Measurements from ENCODE around the gene MAN2A2.
A peak's percentile ranks its signal among the peaks of the same experiment; 100 is the strongest.

MAN2A2 gene

DNA sequence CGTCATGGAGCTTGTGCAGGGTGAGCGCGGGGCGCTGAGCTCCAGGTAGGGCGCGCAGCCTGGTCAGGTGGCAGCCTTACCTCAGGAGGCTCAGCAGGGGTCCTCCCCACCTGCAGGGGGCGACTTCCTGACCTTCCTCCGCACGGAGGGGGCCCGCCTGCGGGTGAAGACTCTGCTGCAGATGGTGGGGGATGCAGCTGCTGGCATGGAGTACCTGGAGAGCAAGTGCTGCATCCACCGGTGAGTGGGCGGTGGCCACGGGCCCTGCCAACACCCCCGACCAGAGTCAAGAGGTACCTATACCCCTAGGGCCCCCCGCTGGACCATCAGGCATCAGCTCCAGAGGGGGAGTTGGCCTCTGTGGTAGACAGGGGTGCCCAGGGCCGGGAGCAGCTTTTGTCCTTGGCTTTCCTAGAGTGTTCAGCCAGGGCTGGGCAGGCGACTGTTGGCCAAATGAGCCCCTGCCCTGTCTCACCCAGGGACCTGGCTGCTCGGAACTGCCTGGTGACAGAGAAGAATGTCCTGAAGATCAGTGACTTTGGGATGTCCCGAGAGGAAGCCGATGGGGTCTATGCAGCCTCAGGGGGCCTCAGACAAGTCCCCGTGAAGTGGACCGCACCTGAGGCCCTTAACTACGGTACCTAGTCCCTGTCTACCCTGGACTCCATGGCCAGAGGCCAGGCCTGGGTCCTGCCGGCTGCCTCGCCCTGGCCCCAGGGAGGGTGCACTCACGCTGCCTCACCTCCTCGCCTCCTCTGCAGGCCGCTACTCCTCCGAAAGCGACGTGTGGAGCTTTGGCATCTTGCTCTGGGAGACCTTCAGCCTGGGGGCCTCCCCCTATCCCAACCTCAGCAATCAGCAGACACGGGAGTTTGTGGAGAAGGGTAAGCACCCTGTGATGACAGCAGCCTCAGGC, 9.7 kb upstream of the MAN2A2 start:
- in situ Hi-C loops (cut with MboI; ENCODE audit: low pct_unique_long_range_greater_than_20kb, low sequenced_read_pairs, unreplicated experiment): loop anchor here (10.0 to 25.0 kb wide), 2 partner anchors 389 to 581 kb away; no protein-coding TSS in a partner anchor
- DNase-seq (ENCODE audit: low spot score): no peak
- TF ChIP-seq, protein P1, sequence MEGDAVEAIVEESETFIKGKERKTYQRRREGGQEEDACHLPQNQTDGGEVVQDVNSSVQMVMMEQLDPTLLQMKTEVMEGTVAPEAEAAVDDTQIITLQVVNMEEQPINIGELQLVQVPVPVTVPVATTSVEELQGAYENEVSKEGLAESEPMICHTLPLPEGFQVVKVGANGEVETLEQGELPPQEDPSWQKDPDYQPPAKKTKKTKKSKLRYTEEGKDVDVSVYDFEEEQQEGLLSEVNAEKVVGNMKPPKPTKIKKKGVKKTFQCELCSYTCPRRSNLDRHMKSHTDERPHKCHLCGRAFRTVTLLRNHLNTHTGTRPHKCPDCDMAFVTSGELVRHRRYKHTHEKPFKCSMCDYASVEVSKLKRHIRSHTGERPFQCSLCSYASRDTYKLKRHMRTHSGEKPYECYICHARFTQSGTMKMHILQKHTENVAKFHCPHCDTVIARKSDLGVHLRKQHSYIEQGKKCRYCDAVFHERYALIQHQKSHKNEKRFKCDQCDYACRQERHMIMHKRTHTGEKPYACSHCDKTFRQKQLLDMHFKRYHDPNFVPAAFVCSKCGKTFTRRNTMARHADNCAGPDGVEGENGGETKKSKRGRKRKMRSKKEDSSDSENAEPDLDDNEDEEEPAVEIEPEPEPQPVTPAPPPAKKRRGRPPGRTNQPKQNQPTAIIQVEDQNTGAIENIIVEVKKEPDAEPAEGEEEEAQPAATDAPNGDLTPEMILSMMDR (IDR thresholded peaks at IDR 0.05; ENCODE audit: extremely low read depth, insufficient read depth, missing control alignments): peak; percentile 19

DNA sequence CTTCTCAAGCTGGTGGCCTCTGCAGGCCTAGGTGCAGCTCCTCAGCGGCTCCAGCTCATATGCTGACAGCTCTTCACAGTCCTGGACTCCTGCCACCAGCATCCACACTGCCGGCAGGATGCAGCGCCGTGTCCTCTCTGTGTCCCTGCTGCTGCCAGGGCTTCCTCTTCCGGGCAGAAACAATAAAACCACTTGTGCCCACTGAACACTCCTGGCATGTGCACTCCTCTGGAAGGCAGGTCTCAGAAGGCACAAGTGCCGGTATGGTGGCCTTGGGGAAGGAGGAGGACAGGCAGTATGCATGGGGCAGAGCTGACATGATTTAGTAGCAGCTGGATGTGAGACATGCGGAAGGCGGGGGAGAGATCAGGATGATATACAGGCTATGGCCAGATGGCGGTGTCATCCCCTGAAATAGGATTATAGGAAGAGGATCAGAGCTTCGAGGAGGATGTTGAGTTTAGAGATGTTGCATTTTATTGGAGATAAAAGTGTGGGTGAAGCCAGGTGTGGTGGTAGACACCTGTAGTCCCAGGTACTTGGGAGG, 7.5 kb upstream of the MAN2A2 start:
- no peak for DNase-seq (ENCODE audit: low spot score)
- in situ Hi-C loops (cut with MboI; ENCODE audit: low pct_unique_long_range_greater_than_20kb, low sequenced_read_pairs, unreplicated experiment): loop anchor here (10.0 to 25.0 kb wide), 2 partner anchors 391 to 583 kb away; no protein-coding TSS in a partner anchor
- TF ChIP-seq, protein P1 (IDR thresholded peaks at IDR 0.05; ENCODE audit: extremely low read depth, insufficient read depth, missing control alignments): no peak

DNA sequence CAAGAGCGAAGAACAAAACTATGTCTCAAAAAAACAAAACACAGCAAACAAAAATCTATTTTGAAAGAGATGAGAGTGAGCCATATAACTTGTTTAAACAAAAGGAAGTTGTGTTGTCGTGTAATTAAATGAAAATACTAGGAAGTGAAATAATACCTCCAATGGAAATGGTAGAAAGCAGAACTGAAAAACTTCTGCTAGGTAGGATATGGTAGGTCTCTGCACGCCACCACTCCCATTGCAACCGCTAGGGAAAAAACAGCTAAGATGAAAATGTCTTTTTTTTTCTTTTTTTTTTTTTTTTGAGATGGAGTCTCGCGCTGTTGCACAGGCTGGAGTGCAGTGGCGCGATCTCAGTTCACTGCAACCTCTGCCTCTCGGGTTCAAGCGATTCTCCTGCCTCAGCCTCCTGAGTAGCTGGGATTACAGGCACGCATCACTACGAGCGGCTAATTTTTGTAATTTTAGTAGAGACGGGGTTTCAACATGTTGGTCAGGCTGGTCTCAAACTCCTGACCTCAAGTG, 5.9 kb upstream of the MAN2A2 start:
- in situ Hi-C loops (cut with MboI; ENCODE audit: low pct_unique_long_range_greater_than_20kb, low sequenced_read_pairs, unreplicated experiment): loop anchor here (10.0 to 25.0 kb wide), 2 partner anchors 392 to 585 kb away; no protein-coding TSS in a partner anchor
- DNase-seq (ENCODE audit: low spot score): peak; percentile 77

DNA sequence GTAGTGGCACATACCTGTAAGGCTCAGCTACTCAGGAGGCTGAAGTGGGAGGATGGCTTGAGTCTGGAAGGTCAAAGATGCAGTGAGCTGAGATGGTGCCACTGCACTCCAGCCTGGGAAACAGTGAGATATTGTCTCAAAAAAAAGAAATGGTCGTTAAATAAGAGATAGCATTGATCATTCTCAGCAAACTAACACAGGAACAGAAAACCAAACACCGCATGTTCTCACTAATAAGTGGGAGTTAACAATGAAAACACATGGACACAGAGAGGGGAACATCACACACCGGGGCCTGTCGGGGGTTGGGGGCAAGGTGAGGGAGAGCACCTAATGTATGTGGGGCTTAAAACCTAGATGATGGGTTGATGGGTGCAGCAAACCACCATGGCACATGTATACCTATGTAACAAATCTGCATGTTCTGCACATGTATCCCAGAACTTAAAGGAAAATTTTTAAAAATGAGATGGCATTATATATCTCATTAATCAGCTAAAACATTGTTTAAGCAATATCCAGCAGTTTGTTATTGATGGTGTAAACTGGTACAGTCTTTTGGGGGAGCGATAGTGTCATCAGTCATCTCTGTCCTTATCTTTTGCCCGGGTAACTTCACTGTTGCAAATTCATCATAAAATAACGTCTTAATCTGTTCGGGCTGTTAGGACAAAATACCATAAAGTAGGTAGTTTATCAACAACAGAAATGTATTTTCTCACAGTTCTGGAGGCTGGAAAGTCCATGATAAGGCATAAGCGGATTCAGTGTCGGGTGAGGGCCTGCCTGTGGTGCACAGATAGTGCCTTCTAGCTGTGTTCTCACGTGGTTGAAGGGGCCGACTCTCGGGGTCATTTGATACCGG, 1.7 kb upstream of the MAN2A2 start:
- in situ Hi-C loops (cut with MboI; ENCODE audit: low pct_unique_long_range_greater_than_20kb, low sequenced_read_pairs, unreplicated experiment): no loop called here
- TF ChIP-seq, protein P1 (IDR thresholded peaks at IDR 0.05; ENCODE audit: extremely low read depth, insufficient read depth, missing control alignments): no peak

DNA sequence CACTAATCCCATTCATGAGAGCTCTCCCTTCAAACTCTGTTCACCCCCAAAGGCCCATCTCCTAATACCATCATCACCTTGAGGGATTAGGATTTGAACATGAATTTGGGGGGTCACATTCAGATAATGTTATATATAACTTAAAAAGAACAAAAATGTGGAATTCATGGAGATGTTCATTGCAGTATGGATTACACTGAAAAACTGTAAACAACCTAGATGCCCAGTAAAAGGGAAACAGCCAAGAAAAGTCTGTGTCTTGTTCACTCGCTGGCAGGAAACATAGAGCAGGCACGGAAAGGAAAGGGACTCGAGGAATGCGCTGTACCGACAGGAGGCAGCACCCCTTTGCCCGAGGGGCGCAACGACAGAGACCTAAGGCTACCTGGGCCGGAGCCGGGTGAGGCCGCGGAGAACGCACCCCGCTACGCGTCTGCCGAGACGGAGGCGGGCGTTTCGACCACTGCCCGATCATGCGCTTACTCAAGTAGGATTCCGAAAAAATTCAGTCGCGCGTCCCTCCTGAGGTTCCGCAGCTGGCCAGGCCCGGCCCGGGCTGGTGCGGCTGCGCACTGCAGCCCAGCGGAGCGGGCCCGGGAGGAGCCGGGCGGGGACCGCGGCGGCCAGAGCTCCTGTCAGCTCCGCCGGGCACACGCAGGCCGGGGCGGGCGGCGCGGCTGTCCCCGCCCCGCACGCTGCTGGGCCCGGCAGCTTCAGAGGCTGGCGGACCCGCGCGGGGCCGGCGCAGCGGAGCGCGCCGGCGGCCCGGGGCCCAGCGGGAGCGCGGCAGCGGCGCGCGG, 862 bp upstream of the MAN2A2 start:
- DNase-seq (ENCODE audit: low spot score): peak; percentile 97
- TF ChIP-seq, protein P1 (IDR thresholded peaks at IDR 0.05; ENCODE audit: extremely low read depth, insufficient read depth, missing control alignments): peak; percentile 74
- in situ Hi-C loops (cut with MboI; ENCODE audit: low pct_unique_long_range_greater_than_20kb, low sequenced_read_pairs, unreplicated experiment): no loop called here

More for the DNA sequence above, 1.7 kb upstream of the MAN2A2 start:
- no peak for DNase-seq (ENCODE audit: low spot score)

DNA sequence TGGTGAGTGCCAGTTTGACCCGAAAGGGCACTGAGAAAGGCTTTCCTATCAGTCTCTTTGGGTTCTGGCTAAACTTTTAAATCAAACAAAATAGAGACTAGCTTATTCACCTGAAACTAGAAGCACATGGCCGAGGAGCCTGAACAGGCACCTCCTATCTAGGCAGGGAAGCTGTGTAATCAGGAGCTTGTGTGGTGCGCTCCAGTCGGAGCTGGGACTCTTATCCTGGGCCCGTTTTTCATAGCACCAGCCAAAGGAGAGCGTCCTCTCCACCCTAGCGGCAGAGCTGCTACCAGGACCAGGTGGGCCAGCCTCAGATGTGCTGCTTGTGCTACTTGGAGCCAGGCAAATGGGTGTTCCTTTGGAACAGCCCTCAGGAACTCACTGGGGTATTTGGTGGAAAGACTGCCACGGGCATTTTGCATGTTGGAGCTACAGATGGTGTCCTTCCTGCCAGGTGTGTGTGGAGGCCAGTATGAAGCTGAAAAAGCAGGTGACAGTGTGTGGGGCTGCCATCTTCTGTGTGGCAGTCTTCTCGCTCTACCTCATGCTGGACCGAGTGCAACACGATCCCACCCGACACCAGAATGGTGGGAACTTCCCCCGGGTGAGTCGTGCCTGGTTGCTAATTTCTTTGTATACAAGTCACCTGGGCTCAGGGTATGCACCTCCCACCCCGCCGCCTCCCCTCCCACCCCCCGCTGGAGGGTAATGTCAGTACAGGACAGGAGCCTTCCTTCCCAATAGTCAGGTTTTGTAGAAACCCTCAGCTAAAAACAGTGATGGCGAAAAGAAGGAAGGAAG, 833 bp downstream of the MAN2A2 start:
- in situ Hi-C loops (cut with MboI; ENCODE audit: low pct_unique_long_range_greater_than_20kb, low sequenced_read_pairs, unreplicated experiment): no loop called here
- peak; percentile 55 for DNase-seq (ENCODE audit: low spot score)
- TF ChIP-seq, protein P1 (IDR thresholded peaks at IDR 0.05; ENCODE audit: extremely low read depth, insufficient read depth, missing control alignments): no peak

Data from GM13977 (cell line).